ENCODE measurements around the gene RAB38. TPM values are rescaled to one million over a fixed set of nuclear protein-coding genes. Genes with fewer than 3 reads are reported as not detected.

The RAB38 gene
- total RNA-seq, 1 donor from 2014 or later = 2.7 TPM

DNA sequence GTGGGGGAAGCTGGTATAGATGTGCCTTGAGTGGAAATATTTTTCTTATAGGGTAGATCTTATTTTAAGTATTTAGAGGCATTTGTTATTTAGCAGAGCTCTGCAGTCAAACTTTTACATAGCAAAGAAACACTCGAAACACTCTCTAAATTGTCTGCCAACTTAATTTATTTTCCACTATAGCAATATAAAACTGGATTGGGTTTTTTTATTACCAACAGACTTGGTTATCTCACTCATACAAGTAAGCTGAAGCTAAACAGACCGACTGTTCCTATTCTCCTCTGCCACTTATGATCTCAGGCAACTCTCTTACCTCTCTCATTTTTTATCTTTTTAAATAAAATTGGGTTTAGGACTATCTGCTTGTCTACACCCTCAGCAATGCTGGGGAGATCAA lies 4.6 kb downstream of the RAB38 start:
- no peak for DNase-seq (ENCODE audit: extremely low read depth, low read depth, low spot score)

DNA sequence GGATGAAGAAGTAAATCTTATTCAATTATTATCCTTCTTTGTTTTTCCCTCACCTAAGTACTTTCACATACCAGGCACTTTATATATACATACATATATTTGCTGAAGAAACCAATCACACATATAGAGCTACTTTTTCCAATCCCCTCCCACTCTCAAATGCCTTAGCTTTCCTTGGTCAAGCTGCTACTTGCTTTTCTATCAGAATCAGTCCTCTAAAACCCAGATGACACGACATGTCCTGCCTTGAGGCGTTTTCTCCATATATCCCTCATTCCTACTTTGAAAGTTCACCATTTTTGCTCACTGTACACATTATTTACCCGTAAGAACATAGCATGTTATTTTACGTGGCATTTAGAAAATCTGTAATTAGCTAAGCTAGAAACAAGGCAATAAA lies 5.4 kb downstream of the RAB38 start:
- DNase-seq (ENCODE audit: extremely low read depth, low read depth, low spot score) = no peak

DNA sequence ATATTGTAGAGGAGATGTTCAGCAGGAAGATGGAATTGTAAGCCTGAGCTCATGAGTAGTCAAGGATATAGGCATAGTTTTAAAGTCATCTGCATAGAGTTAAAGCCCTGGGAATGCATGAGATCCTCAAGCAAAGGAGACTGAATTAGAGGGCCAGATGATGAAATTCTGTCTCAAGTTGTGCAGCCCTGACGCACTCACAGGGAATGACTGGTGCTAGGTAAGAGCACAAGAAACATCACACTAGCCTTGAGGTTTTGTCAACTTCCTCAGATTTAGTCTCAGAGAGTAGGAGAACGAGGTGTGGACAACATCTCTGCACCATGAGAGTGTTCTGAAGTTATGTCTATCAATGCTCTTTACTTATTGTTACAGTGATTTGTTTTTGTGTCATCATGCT lies 5.8 kb downstream of the RAB38 start:
- no peak for DNase-seq (ENCODE audit: extremely low read depth, low read depth, low spot score)

DNA sequence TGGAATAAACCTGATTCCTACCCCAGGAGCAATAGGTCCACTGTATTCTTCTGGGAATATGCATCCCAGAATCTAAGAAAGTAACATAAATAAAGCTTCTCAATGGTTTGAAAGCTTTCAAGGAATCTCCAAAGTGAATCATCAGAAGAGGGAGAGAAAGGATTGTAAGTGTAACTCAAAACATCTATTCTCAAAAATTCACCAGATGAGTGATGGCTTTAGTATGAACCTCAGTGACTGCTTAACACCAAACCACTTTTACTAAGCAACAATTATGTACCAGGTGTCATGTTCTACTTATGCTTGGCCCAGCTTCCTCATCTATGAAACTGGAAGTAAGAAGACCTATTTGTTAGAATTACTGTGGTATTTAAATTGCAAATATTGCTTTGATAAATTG lies 7.4 kb downstream of the RAB38 start:
- no peak for DNase-seq (ENCODE audit: extremely low read depth, low read depth, low spot score)

DNA sequence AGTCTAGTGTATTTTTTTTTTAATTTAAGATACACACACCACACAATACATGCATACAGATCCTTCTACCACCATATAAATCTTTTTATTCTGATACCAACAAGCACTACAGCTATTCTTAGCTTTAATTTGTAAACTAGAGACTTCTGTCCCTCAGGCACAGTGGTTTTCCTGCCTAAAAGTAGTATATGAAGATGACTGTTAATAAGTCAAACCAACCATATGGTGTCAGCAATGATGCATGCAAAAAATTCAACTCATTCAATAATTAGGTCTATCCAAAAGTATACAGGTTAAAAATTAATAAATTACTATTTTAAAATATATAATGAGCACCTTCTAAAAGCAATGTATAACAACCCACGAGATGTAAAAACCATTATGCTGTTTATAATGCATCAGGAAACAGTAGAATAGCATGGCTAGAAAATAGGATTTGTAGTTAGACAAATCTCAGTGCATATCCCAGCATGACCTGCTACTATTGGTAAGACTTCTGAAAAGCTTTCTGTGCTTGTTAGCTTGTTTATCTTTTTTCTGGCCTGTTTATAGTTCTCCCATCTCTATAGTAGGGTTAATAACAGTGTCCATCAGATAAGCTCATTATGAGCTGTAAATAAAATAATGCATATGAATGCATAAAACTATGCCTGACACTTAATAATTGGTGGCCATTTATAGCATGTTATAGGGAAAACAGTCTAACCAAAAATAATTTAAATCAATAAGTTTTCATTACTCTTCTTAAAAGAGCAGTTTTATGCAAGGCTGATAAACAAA lies 10.2 kb downstream of the RAB38 start:
- no peak for DNase-seq (ENCODE audit: extremely low read depth, low read depth, low spot score)

DNA sequence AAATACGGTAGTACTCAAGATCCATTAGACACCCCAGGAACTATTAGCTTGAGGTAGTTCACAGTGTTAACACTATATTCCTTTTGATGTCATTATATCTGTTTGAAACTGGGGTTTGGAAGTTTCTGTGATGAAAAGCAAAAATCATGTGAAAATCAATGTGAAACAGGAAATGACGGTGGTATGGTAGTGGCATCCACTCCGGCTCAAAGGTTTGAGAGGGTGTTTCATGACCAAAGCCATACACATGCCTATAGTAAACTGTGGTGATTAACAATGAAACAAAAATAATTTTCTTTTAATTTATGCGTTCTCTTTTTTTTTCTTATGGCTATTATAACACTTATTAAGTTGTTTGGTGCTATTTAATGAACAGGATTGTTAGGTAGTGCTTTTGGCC lies 10.9 kb downstream of the RAB38 start:
- no peak for DNase-seq (ENCODE audit: extremely low read depth, low read depth, low spot score)

DNA sequence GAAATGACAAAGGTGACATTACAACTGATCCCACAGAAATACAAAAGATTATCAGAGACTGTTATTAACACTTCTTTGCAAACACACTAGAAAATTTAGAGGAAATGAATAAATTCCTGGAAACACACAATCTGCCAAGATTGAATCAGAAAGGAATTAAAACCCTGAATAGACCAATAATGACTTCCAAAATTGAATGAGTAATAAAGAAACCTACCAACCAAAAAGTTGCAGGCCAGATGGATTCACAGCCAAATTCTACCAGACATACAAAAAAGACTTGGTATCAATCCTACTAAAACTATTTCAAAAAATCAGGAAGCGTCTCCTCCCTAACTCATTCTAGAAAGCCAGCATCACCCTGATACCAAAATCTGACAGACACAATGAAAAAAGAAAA lies 17.2 kb downstream of the RAB38 start:
- DNase-seq (ENCODE audit: extremely low read depth, low read depth, low spot score) = no peak

DNA sequence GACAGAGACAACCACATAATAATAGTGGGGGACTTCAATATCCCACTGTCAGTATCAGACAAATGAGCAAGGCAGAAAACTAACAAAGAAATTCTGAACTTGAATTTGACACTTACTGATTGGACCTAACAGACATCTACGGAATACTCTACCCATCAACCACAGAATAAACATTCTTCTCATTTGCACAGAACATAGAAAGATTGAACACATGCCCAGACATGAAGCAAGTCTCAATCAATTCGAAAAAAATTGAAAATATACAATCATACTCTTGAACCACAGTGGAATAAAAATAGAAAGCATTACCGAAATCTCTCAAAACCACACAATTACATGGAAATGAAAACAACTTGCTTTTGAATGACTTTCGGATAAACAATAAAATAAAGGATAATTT lies 17.9 kb downstream of the RAB38 start:
- DNase-seq (ENCODE audit: extremely low read depth, low read depth, low spot score) = no peak

DNA sequence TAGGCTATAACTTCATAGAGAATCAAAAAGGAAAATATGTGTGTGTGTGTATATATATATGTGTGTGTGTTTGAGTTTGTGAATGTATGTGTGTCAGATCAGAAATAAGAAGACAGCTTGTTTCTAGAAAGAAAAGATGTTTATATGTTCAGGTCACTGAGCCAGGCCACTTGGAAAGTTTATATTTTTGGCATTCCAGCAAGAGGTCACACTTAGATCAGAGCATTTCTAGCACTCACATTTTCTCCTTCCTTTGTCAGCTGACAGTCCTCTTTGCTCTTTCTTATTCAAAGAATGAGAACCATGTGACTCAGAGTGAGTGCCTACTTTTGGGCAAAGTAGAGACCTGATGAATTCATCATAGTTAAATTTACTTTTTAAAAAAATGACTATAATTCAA lies 22.9 kb downstream of the RAB38 start:
- DNase-seq (ENCODE audit: extremely low read depth, low read depth, low spot score) = no peak

DNA sequence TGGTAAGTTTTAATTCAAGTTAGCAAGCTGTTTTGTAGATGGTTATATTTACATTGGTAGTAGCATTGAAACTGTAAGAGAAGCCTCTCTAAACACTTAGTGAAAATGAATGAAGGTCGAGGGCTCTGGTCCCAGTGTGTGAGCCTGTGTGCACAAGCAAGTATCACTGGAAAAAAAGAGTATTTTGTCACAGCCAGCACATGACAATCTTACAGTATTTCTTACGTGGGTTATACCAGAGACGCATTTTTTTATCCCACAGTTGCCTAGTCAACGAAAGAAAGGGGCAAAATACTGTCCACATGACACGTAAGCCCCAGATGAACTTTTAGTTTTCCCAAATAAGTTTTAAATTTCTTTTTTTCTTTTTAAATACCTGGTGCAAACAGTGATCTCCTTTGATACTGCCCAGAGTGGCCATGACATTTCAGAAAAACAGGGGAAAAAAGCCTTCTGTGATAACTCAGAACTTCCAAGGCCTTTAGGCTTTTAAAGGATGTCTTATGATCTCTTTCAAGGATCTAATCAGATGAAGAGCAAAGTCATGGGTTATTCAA lies 23.5 kb downstream of the RAB38 start:
- no peak for DNase-seq (ENCODE audit: extremely low read depth, low read depth, low spot score)

DNA sequence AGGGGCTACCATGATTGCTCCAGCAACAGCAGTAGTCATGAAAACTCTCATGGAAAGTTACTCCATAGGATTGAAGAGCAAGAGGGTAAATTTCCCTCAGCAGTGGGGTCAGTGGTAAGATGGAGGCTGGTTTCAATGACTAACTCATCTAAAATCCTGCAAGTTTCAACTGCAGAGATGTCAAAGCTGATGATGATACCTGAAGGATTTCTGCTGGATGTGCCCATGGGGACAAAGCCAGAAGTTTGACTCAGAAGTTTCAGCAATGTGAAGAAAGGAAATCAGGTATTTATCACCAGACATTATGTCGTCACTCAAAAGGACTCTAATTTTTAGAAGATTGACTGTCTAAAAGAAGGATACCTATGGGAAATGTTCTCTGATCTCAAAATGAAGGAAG lies 29.1 kb downstream of the RAB38 start:
- DNase-seq (ENCODE audit: extremely low read depth, low read depth, low spot score) = no peak

DNA sequence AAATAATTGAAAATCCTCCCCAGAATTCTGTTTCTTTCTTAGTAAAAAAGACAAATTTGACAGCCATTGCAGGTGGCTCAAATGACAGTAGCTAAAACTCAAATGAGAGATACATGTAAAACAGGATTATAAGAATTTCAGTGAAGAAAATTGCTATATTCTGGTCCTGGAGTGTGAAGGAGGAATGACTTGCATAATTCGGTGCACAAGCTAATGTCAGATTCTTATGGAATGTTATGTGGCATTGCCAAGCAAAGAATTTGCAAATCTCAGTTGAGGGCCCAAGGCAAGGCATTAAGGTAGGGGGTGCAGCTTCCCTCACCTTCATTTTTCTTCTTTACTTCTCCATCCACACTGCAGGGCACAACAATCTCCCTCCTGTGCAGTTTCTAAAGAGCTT lies 35.4 kb downstream of the RAB38 start:
- DNase-seq (ENCODE audit: extremely low read depth, low read depth, low spot score) = no peak

DNA sequence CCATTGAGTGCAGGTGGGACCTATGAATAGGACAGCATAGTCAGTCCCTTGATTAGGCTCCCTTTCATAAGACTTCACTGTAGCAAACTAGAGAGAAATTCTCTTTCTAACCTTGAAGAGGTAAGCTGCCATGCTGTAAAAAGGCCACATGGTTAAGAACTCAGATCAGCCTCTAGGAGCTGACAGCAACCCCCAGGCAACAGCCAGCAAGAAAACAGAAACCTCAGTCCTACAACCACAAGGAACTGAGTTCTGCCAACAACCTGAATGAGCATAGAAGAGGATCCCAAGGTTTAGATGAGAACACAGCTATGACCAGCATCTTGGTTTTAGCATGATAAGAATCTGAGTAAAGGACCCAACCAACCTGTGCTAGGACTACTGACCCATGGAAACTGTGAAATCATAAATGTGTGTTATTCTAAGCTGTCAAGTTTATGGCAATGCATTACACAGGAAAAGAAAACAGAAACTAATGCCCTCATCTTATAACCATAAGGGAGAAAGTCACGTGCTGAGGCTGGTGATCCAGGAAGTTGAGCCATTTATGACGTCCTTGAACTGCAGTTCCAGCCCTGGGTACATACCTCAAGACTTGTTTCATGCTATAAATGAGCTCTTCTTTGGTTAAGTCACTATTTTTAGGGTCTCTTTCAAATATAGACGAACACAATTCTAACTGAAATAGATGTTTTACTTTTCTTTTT lies 43.3 kb downstream of the RAB38 start:
- DNase-seq (ENCODE audit: extremely low read depth, low read depth, low spot score) = no peak

DNA sequence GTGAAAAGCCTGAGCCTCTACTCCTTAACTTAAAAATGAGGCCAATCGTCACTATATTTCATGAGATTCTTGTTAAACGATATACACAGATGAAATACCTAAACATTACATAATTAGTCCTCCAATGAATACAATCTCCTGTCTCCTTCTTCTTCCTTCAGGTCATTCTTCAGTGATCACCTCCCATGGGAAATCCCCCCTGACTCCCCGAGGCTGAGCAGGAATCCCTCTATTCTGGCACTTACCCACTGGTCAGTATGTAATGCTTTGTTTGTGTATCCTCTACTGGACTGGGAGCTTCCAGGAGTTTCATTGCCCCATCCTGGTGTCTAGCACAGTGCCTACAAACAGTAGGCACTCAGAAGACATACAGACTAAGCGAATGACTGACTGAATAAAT lies 52.3 kb downstream of the RAB38 start:
- DNase-seq (ENCODE audit: extremely low read depth, low read depth, low spot score) = no peak

DNA sequence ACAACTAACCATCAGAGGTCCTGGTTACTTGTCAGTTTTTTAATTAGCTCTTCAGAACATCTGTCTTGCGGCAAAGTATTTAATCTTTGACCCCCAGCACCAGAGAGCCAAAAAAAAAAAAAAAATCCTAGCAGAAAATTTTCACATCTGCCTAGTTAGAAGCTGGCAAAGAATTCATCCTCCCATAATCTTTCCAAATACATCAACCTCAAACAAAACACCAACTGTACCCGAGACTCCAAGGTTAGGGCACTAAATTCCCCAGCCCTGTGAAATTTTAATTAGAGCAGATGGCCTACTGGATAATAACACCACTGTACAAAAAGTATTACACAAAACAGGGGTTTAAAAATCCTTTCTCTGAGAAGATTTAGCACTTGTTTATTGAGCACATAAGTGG lies 55.7 kb downstream of the RAB38 start:
- DNase-seq (ENCODE audit: extremely low read depth, low read depth, low spot score) = no peak

DNA sequence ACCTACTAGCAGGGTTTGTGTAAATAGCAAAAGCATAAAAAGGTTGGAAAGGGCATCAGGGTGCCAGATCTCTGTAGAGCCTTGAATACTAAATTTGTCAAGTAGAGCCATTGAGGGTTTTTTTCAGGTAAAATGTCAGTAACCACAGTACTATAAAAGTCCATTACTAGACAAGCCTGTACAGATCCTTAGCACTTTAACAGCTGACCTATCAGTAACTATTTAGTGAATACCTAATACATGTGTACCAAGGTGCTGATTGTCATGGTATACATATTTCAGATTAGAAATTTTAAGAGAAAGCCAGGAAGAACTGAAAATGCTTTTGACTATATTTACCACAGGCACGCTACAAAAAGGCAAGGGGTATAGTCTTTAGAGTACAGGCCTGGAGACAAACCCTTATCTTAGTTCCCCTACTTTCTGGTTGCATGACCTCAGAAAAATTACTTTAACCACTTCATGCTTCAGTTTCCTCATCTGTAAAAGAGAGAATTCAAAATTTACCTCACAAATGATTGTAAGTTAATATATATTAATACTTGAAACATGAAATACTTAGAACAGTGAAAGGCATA lies 57.9 kb downstream of the RAB38 start:
- no peak for DNase-seq (ENCODE audit: extremely low read depth, low read depth, low spot score)

DNA sequence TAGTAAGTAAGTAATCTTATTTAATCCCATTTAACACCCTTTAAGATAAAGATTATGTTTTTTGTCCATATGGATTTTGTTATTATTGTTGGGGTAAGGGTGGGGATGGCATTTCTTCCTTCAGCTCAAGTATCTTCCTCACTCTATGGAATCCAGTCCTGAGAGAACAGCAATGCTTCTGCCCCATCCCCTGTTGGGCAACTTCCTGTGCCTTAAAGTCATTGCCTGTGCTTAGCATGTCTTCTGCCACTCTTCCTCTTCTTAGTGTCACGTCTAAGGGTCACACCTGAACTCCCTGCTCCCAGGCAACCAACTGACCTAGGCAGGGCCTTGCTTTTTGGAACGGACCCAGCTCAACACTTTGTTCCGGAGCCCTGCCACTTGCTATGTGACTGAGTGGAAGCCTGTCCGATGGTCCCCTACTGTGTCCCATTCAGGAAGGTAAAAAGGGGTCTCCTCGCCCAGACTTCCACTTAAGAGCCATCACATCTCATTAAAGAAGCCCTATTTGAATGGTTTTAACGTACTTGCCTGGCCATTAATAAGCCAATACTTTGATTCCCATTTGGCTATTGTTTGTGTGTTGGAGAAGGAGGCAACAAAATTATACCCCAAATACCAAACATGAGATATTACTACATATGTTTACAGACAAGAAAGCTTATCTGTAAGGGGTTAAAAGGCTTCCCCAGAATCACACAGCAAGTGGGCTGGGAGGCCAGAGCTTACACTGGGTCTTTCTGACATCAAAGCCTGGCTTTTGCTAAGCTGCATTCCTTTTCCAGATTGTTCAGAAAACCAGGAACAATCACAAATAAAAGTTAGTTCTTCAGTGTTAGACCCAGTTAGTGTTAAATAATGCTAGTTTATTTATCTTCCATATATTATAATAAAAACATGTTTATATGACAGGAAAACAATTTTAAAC lies 59.2 kb downstream of the RAB38 start:
- DNase-seq (ENCODE audit: extremely low read depth, low read depth, low spot score) = no peak

DNA sequence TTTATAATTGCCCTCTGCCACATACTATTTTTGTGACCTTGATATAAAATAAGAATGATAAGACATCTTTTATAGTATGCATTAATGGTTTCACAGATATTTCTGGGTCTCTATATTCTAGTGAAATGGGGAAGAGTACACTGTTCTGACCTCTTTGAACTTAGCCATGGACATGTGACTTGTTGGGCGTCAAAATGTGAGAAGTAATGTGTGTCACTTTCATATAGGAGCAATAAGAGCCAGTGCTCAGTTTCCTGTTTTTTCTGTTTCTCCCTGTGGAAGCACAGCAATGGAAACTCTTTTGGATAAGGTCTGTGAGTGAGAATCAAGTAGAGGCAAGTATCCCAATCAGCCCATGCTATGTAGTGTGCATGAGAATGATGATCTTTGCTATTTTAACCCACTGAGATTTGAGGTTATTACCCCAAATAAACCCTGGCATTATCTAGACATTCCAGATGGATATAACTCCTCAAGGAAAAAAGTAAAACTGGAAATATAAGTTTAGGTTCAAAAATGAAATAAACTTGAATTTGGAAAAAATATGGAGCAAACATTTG lies 60.7 kb downstream of the RAB38 start:
- no peak for DNase-seq (ENCODE audit: extremely low read depth, low read depth, low spot score)

DNA sequence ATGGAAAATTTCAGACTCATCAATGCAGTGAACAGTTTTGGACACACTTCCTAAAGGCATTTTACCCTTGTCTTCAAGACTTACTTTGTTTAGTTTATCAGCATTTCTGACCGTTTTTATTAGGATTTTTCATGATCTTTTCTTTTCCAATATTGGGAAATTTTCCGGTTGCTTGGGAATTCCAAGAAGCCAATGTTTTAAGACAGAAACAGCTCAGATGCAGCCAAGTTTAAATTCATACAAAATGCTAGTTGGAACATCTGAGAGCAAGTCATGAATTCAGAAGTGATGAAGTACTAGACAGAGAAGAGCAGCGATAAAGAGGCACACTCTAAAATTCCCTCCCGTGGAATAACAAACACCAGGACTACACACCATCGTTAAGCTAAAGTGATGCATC lies 68.6 kb downstream of the RAB38 start:
- DNase-seq (ENCODE audit: extremely low read depth, low read depth, low spot score) = no peak

DNA sequence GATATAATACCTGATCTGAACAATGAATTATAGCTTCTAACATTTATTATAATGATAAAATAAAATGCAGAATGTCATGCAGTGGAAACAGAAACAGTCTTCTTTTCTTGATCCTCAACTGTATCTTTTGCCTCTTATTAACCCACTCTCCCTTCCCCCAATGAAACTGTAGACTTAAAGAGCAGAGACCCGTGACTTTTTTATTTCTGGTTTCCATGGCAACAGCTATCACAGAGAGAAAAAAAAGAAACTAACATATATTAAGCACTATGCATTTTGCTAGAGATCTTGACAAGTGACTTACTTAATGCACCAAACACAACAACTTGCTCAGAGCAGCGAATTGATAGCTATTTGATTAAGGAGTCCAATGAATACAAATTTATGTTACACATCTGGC lies 69.3 kb downstream of the RAB38 start:
- no peak for DNase-seq (ENCODE audit: extremely low read depth, low read depth, low spot score)

DNA sequence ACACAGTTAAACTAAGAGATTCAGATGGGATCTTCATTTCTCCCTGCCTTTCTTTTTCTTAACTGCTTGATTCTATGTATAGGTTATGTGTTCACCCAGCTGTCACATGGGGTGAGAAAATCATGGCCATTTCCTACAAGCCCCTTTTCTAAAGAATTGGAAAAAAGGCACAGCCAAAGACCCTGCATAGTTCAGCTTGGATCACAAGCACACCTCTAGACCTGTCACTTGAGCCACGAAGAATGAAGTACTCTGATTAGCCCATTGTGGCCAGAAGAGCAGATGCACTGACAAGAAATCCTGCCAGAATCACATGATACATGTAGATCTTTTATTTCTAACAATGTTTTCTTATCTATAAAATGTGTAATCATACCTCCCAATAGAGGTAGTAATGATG lies 69.7 kb downstream of the RAB38 start:
- DNase-seq (ENCODE audit: extremely low read depth, low read depth, low spot score) = no peak

Measured in glomerular endothelial cell (primary cell).